B cell (primary cell): Measurements from ENCODE around the gene LCORL. TPM values are rescaled to one million over a fixed set of nuclear protein-coding genes. Genes with fewer than 3 reads are reported as not detected.
A peak's percentile ranks its signal among the peaks of the same experiment; 100 is the strongest.

Source experiments
- ATAC-seq: fragments of 200-7000 bp; cut with Tn5 transposase; one replicate; pipeline ENCODE4 v1.10.0; 2021; ENCODE audit warnings: low read depth, mild to moderate bottlenecking, moderate number of reproducible peaks, moderate library complexity
- CTCF ChIA-PET: fragments of 350-600 bp; sonication (Branson Sonifier 250); formaldehyde crosslinking; loops from one replicate; lab custom pipeline; 2021; ENCODE audit warnings: antibody characterized with exemption, inconsistent platforms; lab: Charles Lee
- POLR2A ChIA-PET: fragments of 350-600 bp; sonication (Branson Sonifier 250); formaldehyde crosslinking; loops from one replicate; lab custom pipeline; 2021; ENCODE audit warnings: antibody characterized with exemption; lab: Charles Lee
- DNase-seq: peaks from one replicate; pipeline ENCODE4 v3.0.0; 2013
- H2AFZ ChIP-seq: 2 replicates; pipeline ENCODE4 v1.6.1; 2012; ENCODE audit warnings: mild to moderate bottlenecking, low read depth, low read length; ENCODE audit not compliant: insufficient read depth, poor library complexity, severe bottlenecking
- H3K27ac ChIP-seq, 2 donors: 1 replicate in 1 of 2; 2 replicates in 1 of 2; pipeline ENCODE4 v1.5.1; 2012 to 2013; ENCODE audit warnings: low read length in 2 of 2, mild to moderate bottlenecking in 2 of 2, moderate library complexity in 1 of 2
- H3K27me3 ChIP-seq, 4 experiments: fragments of 200-600 bp in 1 of 4; sonication (generic) in 1 of 4; replicated peaks in 1 of 4; 1 replicate in 2 of 4; 2 replicates in 2 of 4; pipeline versions ENCODE4 v1.6.1 to v1.7.0; 2013 to 2016; ENCODE audit warnings: low read length in 3 of 4, mild to moderate bottlenecking in 2 of 4, mixed read lengths in 1 of 4, moderate library complexity in 1 of 4; ENCODE audit not compliant: insufficient read depth in 4 of 4, control insufficient read depth in 3 of 4; ENCODE audit errors: control extremely low read depth in 1 of 4
- H3K36me3 ChIP-seq, 2 experiments: replicated peaks in 1 of 2; 1 replicate in 1 of 2; 2 replicates in 1 of 2; pipeline versions ENCODE4 v1.6.1 to v1.7.1; 2013; ENCODE audit warnings: low read length in 1 of 2; ENCODE audit not compliant: insufficient read depth in 2 of 2, control insufficient read depth in 1 of 2; ENCODE audit errors: control extremely low read depth in 1 of 2, extremely low read depth in 1 of 2
- H3K4me1 ChIP-seq, 2 donors: fragments of 200-600 bp in 1 of 2; sonication (generic) in 1 of 2; 1 replicate in 1 of 2; 2 replicates in 1 of 2; pipeline versions ENCODE4 v1.5.1 to v1.6.1; 2013 to 2017; ENCODE audit warnings: low read length in 2 of 2; ENCODE audit not compliant: control insufficient read depth in 2 of 2, insufficient read depth in 2 of 2
- H3K4me2 ChIP-seq: replicated peaks from 2 replicates; pipeline ENCODE3; 2012; ENCODE audit warnings: mild to moderate bottlenecking, low read depth, low read length; ENCODE audit not compliant: poor library complexity, severe bottlenecking
- H3K4me3 ChIP-seq, 5 experiments: fragments of 200-600 bp in 1 of 5; sonication (generic) in 1 of 5; 1 replicate in 3 of 5; 2 replicates in 2 of 5; pipeline versions ENCODE4 v1.5.1 to v1.7.0; 2011 to 2016; ENCODE audit warnings: low read length in 4 of 5, mild to moderate bottlenecking in 4 of 5, low read depth in 2 of 5, control low read depth in 1 of 5, moderate library complexity in 1 of 5; ENCODE audit not compliant: insufficient read depth in 1 of 5; ENCODE audit errors: control extremely low read depth in 1 of 5, extremely low read depth in 1 of 5
- H3K79me2 ChIP-seq: fragments of 200-600 bp; sonication (generic); one replicate; pipeline ENCODE4 v1.6.0; 2016; ENCODE audit warnings: low read length; ENCODE audit not compliant: control insufficient read depth, insufficient read depth
- H3K9ac ChIP-seq: fragments of 200-600 bp; sonication (generic); 2 replicates; pipeline ENCODE4 v1.6.1; 2017; ENCODE audit warnings: mild to moderate bottlenecking, low read length, moderate library complexity
- H3K9me3 ChIP-seq, 3 donors: one replicate each; pipeline versions ENCODE4 v1.6.1 to v1.7.1; 2013; ENCODE audit warnings: low read length in 2 of 3; ENCODE audit not compliant: control insufficient read depth in 2 of 3, insufficient read depth in 1 of 3; ENCODE audit errors: control extremely low read depth in 1 of 3
- H4K20me1 ChIP-seq: 2 replicates; pipeline ENCODE4 v1.6.0; 2012; ENCODE audit warnings: mild to moderate bottlenecking, low read length; ENCODE audit not compliant: insufficient read depth, control insufficient read depth, poor library complexity, severe bottlenecking
- H3K27ac Mint-ChIP-seq: one replicate; pipeline ENCODE4 v1.8.0; 2021; ENCODE audit warnings: mixed read lengths
- H3K27me3 Mint-ChIP-seq: one replicate; pipeline ENCODE4 v1.8.0; 2021; ENCODE audit warnings: mixed read lengths
- H3K4me1 Mint-ChIP-seq: one replicate; pipeline ENCODE4 v1.8.0; 2021; ENCODE audit warnings: mixed read lengths
- H3K4me3 Mint-ChIP-seq: one replicate; pipeline ENCODE4 v1.8.0; 2021; ENCODE audit warnings: mixed read lengths
- H3K9me3 Mint-ChIP-seq: one replicate; pipeline ENCODE4 v1.8.0; 2022; ENCODE audit warnings: mixed read lengths; ENCODE audit not compliant: insufficient read depth
- EZH2 ChIP-seq: IDR thresholded peaks from 2 replicates; pipeline ENCODE4 v1.6.1; 2012; ENCODE audit warnings: borderline replicate concordance, low read depth, mild to moderate bottlenecking, moderate library complexity, low read length; ENCODE audit not compliant: insufficient read depth, poor library complexity, severe bottlenecking
- WGBS: methylation state at CpG from one replicate; pipeline ENCODE4 v1.1.5; 2013; ENCODE audit warnings: missing lambda C conversion rate; ENCODE audit not compliant: insufficient coverage; 5-methylcytosine and 5-hydroxymethylcytosine counted together
- intact Hi-C: fragments of 100-400 bp; cut with micrococcal nuclease; formaldehyde crosslinking; loops from one replicate; pipeline ENCODE4 v1.10.0; 2022
- polyA plus RNA-seq: library from polyadenylated mRNA; depleted of rRNA; stranded (reverse); fragments of >200 nt; gene quantifications from 2 replicates; pipeline ENCODE4 v1.2.3, GENCODE V29; 2012
- total RNA-seq, 2 donors: library from RNA; stranded (reverse); fragments of 120-200 nt in 1 of 2; gene quantifications; 1 replicate in 1 of 2; 2 replicates in 1 of 2; pipeline versions ENCODE4 v1.2.3 to v1.2.4, GENCODE V29; 2013 to 2022
- TF ChIP-seq, protein P1 (sequence below): fragments of 200-600 bp; IDR thresholded peaks from one replicate; pipeline ENCODE4 v1.8.0; 2022; ENCODE audit warnings: antibody characterized with exemption, mild to moderate bottlenecking

Gene LCORL
- total and polyA plus RNA-seq, 2 donors (not counting 1 experiment from before 2014, with no cell fraction given) = 1.2 to 31.3 TPM

DNA sequence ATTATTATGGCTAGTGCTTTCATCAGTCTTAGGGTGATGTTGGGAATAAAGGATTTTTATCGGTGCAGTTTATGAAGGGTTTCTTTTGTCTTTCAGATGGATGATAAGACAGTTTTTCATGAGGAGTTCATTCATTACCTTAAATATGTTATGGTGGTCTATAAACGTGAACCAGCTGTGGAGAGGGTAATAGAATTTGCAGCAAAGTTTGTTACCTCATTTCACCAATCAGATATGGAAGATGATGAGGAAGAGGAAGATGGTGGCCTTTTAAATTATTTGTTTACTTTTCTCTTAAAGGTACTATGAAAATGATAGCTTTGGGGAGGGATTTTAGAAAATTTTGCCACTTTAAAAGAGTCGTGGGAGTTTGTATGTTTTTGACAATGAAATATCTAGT is 209.4 kb downstream of the LCORL start:
- ATAC-seq = no peak
- Histone ChIP-seq H3K4me2 (no peak overlapping the region), H3K79me2 (peaks cover 45% of the 10 kb centered on the region), H3K4me3 (no peak overlapping the region), H3K4me1 (peaks cover 31 to 37% of the 10 kb centered on the region in 2 donors), H3K27ac (no peak overlapping the region), H3K9ac (no peak overlapping the region), H2AFZ (peak overlapping the region; percentile 86), H3K27me3 (no peaks in the 10 kb centered on the region), H3K9me3 (no peaks in the 10 kb centered on the region), H3K36me3 (peaks cover 0 to 1% of the 10 kb centered on the region in 2 experiments), H4K20me1 (peaks cover 21% of the 10 kb centered on the region)
- intact Hi-C loops = no loop called here
- ChIA-PET CTCF (no interaction called here), POLR2A (no interaction called here)
- Mint-ChIP-seq H3K27ac (no peak overlapping the region), H3K4me1 (peaks cover 44% of the 10 kb centered on the region), H3K4me3 (peak overlapping the region; percentile 49), H3K9me3 (no peaks in the 10 kb centered on the region), H3K27me3 (no peaks in the 10 kb centered on the region)
- no peak for TF ChIP-seq EZH2
- TF ChIP-seq, protein P1, sequence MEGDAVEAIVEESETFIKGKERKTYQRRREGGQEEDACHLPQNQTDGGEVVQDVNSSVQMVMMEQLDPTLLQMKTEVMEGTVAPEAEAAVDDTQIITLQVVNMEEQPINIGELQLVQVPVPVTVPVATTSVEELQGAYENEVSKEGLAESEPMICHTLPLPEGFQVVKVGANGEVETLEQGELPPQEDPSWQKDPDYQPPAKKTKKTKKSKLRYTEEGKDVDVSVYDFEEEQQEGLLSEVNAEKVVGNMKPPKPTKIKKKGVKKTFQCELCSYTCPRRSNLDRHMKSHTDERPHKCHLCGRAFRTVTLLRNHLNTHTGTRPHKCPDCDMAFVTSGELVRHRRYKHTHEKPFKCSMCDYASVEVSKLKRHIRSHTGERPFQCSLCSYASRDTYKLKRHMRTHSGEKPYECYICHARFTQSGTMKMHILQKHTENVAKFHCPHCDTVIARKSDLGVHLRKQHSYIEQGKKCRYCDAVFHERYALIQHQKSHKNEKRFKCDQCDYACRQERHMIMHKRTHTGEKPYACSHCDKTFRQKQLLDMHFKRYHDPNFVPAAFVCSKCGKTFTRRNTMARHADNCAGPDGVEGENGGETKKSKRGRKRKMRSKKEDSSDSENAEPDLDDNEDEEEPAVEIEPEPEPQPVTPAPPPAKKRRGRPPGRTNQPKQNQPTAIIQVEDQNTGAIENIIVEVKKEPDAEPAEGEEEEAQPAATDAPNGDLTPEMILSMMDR = no peak
- DNase-seq = no peak
- no CpG with 5 or more reads among the region's 3 CpGs for WGBS

- Histone ChIP-seq H3K36me3 (peaks cover 0 to 1% of the 10 kb centered on the region in 2 experiments), H3K4me3 (peak overlapping the region; percentile 81 to 91 (median 86)), H3K79me2 (peaks cover 55% of the 10 kb centered on the region), H3K4me2 (peak overlapping the region; percentile 86), H3K4me1 (peaks cover 32 to 37% of the 10 kb centered on the region in 2 donors), H4K20me1 (peaks cover 28% of the 10 kb centered on the region), H3K9ac (peak overlapping the region; percentile 92), H3K27me3 (no peaks in the 10 kb centered on the region), H2AFZ (peak overlapping the region; percentile 86), H3K27ac (peak overlapping the region; percentile 94 to 99), H3K9me3 (no peaks in the 10 kb centered on the region)
- Mint-ChIP-seq H3K4me1 (peaks cover 50% of the 10 kb centered on the region), H3K4me3 (peak overlapping the region; percentile 97), H3K27ac (peak overlapping the region; percentile 100), H3K9me3 (no peaks in the 10 kb centered on the region), H3K27me3 (no peaks in the 10 kb centered on the region)
- ATAC-seq = peak; percentile 3
- under 1% methylated on average over 47 of the region's 48 CpGs for WGBS
- POLR2A ChIA-PET = interaction anchor here (1.0 kb wide), 1 partner anchor 211 kb away, joined by 3 read pairs; no protein-coding TSS in a partner anchor
- CTCF ChIA-PET = interaction anchor here (1.8 to 4.3 kb wide), 3 partner anchors 13 to 262 kb away, joined by 5 to 53 read pairs (median 11); partner anchors contain the start of gene MED28
- no peak for DNase-seq
- no peak for TF ChIP-seq EZH2
- TF ChIP-seq, protein P1 = no peak
- intact Hi-C loops = no loop called here
Measured at GRCh38 chr4:17811078-17811603, 210.4 kb downstream of the LCORL start.
